Measurements from ENCODE around the gene PRPF31. TPM values are rescaled to one million over a fixed set of nuclear protein-coding genes. Genes with fewer than 3 reads are reported as not detected.

The PRPF31 gene
- total RNA-seq, 1 donor from 2014 or later, result 89.8 TPM

GRCh38 chr19:54109651-54110050 is 5.9 kb upstream of the PRPF31 start:
- Mint-ChIP-seq H3K27ac (no peak overlapping the region), H3K4me1 (ENCODE audit: unreplicated experiment) (peaks cover 3% of the 10 kb centered on the region), H3K9me3 (no peaks in the 10 kb centered on the region), H3K27me3 (no peaks in the 10 kb centered on the region), H3K4me3 (no peak overlapping the region), H3K36me3 (peaks cover 4% of the 10 kb centered on the region)
- TF ChIP-seq CTCF (conservative IDR thresholded peaks at IDR 0.05), result no peak
- no peak for DNase-seq (ENCODE audit: extremely low spot score, unreplicated experiment)

DNA sequence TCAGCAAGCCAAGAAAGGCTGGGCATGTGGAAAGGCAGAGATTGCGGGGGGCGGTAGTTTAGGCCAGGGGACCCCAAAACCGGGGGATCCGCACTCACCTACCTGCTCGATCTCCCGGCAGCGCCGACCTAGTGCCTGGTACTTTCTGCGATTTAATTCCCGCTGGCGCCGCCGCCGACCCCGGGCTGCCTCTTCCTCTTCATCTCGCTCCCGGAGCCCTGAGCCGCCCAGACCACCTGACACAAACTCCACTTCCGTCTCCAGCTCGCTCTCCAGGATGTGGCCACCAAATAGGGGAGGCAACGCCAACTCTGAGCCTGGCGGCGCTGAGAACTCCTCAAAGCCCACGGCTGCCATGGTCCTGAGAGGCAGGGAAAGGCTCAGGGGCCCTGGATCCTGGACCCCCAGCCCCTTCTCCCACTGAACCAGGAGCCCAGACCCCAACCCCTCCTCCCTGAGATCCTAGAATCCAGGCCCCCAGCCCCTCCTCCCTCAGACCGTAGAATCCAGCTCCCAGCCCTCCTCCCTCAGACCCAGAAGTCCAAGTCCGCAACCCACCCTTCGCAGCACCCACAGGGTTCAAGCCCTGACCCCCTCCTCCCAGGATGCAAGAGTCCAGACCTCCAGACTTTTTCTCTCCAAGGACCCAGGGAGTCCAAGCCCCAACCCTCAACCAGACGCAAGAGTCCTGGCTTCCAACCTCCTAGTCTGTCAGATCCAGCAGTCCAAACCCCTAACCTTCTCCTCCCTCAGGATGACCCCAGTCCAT is 1.0 kb upstream of the PRPF31 start:
- Mint-ChIP-seq H3K9me3 (no peaks in the 10 kb centered on the region), H3K27me3 (no peaks in the 10 kb centered on the region), H3K4me1 (ENCODE audit: unreplicated experiment) (peaks cover 23% of the 10 kb centered on the region), H3K4me3 (peak overlapping the region; percentile 96), H3K27ac (peak overlapping the region; percentile 93), H3K36me3 (peaks cover 9% of the 10 kb centered on the region)
- TF ChIP-seq CTCF (conservative IDR thresholded peaks at IDR 0.05), result no peak
- DNase-seq (ENCODE audit: extremely low spot score, unreplicated experiment), result no peak

GRCh38 chr19:54121259-54121658 is 5.7 kb downstream of the PRPF31 start:
- H3K36me3 Mint-ChIP-seq, result peaks cover 4% of the 10 kb centered on the region
- no peaks in the 10 kb centered on the region for H3K9me3 Mint-ChIP-seq

DNA sequence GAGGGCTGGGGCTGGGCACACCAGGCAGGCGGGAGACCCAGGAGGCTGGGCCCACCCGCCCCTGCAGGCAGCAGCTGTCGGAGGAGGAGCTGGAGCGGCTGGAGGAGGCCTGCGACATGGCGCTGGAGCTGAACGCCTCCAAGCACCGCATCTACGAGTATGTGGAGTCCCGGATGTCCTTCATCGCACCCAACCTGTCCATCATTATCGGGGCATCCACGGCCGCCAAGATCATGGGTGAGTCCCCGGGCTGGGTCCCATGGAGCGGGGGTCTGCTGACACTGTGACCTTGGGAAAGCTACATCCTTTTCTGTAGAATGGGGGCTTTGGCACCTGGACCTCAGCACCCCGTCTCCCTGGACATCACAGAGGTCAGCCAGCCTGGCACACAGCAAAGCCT is 8.1 kb downstream of the PRPF31 start:
- no peak overlapping the region for H3K27ac Mint-ChIP-seq
- H3K4me3 Mint-ChIP-seq, result no peak overlapping the region
- peaks cover 9% of the 10 kb centered on the region for H3K36me3 Mint-ChIP-seq
- no peak for TF ChIP-seq CTCF (conservative IDR thresholded peaks at IDR 0.05)
- DNase-seq (ENCODE audit: extremely low spot score, unreplicated experiment), result no peak
- H3K9me3 Mint-ChIP-seq, result no peaks in the 10 kb centered on the region
- no peaks in the 10 kb centered on the region for H3K4me1 Mint-ChIP-seq (ENCODE audit: unreplicated experiment)
- H3K27me3 Mint-ChIP-seq, result no peaks in the 10 kb centered on the region

More at GRCh38 chr19:54121259-54121658, 5.7 kb downstream of the PRPF31 start:
- TF ChIP-seq CTCF (conservative IDR thresholded peaks at IDR 0.05), result no peak
- Mint-ChIP-seq H3K27ac (no peak overlapping the region), H3K4me1 (ENCODE audit: unreplicated experiment) (peaks cover 8% of the 10 kb centered on the region), H3K27me3 (no peaks in the 10 kb centered on the region), H3K4me3 (no peak overlapping the region)
- DNase-seq (ENCODE audit: extremely low spot score, unreplicated experiment), result no peak

- Mint-ChIP-seq H3K27me3 (no peaks in the 10 kb centered on the region), H3K36me3 (peaks cover 9% of the 10 kb centered on the region), H3K4me3 (no peak overlapping the region), H3K4me1 (ENCODE audit: unreplicated experiment) (no peaks in the 10 kb centered on the region), H3K9me3 (no peaks in the 10 kb centered on the region), H3K27ac (no peak overlapping the region)
- TF ChIP-seq CTCF (conservative IDR thresholded peaks at IDR 0.05), result no peak
- DNase-seq (ENCODE audit: extremely low spot score, unreplicated experiment), result no peak
Measured at GRCh38 chr19:54124393-54124792, 8.8 kb downstream of the PRPF31 start.

Data from type B pancreatic cell (in vitro differentiated cells).